NCI-H1417 treated with DMSO at 0.1 percent for 48 hours (cell line): ENCODE data around the gene TRMT2B.
"Not testable (repeated sequence)": the region's sequence is repeated elsewhere in the genome, so short reads cannot be mapped to it uniquely, and the experiment has no call there.

ENCODE experiments used
- DNase-seq: peaks from one replicate; lab custom pipeline; 2025; lab: John Stamatoyannopoulos, UW

Gene TRMT2B

GRCh38 chrX:101051549-101052302 is at the start of gene TRMT2B:
Gene TRMT2B (minus strand): TSS chrX:101052111. CDS start chrX:101042289, 9,822 bp downstream.
- peak; percentile 28 for DNase-seq

GRCh38 chrX:101097546-101098453 is 45.9 kb upstream of the TRMT2B start, which contains the start of gene CENPI:
Gene CENPI (plus strand): TSS chrX:101098204. CDS start chrX:101101071, 2,867 bp downstream.
- peak; percentile 72 for DNase-seq

GRCh38 chrX:101091817-101092216 is 39.9 kb upstream of the TRMT2B start:
- DNase-seq, result no peak

GRCh38 chrX:101081231-101081630 is 29.3 kb upstream of the TRMT2B start:
- DNase-seq, result no peak

- DNase-seq, result no peak
Measured at GRCh38 chrX:101080326-101081124, 28.6 kb upstream of the TRMT2B start.

- no peak for DNase-seq
Measured at GRCh38 chrX:101079736-101080270, 27.9 kb upstream of the TRMT2B start.

GRCh38 chrX:101078716-101079598 is 27.0 kb upstream of the TRMT2B start, which contains the start of gene TMEM35A:
Gene TMEM35A (plus strand): TSS chrX:101078879. CDS start chrX:101079003, 124 bp downstream.
- no peak for DNase-seq

- no peak for DNase-seq
Measured at GRCh38 chrX:101071582-101071981, 19.7 kb upstream of the TRMT2B start.

- DNase-seq, result no peak
Measured at GRCh38 chrX:101062176-101062575, 10.3 kb upstream of the TRMT2B start.

- DNase-seq, result no peak
Measured at GRCh38 chrX:101057093-101057714, 5.3 kb upstream of the TRMT2B start.

GRCh38 chrX:101056551-101056950 is 4.6 kb upstream of the TRMT2B start:
- DNase-seq, result not testable (repeated sequence)

- no peak for DNase-seq
Measured at GRCh38 chrX:101051153-101051548, 760 bp downstream of the TRMT2B start.

- no peak for DNase-seq
Measured at GRCh38 chrX:101040197-101040596, 11.7 kb downstream of the TRMT2B start.

- no peak for DNase-seq
Measured at GRCh38 chrX:101037231-101037630, 14.7 kb downstream of the TRMT2B start.

- no peak for DNase-seq
Measured at GRCh38 chrX:101029665-101030064, 22.2 kb downstream of the TRMT2B start.

GRCh38 chrX:101028562-101028961 is 23.3 kb downstream of the TRMT2B start:
- no peak for DNase-seq

- DNase-seq, result no peak
Measured at GRCh38 chrX:101025126-101025525, 26.8 kb downstream of the TRMT2B start.

GRCh38 chrX:101022020-101022419 is 29.9 kb downstream of the TRMT2B start:
- no peak for DNase-seq

- not testable (repeated sequence) for DNase-seq
Measured at GRCh38 chrX:101012031-101012430, 39.9 kb downstream of the TRMT2B start.

GRCh38 chrX:101009090-101009489 is 42.8 kb downstream of the TRMT2B start:
- no peak for DNase-seq
